Measurements from ENCODE around the gene RNF224.

The RNF224 gene

DNA sequence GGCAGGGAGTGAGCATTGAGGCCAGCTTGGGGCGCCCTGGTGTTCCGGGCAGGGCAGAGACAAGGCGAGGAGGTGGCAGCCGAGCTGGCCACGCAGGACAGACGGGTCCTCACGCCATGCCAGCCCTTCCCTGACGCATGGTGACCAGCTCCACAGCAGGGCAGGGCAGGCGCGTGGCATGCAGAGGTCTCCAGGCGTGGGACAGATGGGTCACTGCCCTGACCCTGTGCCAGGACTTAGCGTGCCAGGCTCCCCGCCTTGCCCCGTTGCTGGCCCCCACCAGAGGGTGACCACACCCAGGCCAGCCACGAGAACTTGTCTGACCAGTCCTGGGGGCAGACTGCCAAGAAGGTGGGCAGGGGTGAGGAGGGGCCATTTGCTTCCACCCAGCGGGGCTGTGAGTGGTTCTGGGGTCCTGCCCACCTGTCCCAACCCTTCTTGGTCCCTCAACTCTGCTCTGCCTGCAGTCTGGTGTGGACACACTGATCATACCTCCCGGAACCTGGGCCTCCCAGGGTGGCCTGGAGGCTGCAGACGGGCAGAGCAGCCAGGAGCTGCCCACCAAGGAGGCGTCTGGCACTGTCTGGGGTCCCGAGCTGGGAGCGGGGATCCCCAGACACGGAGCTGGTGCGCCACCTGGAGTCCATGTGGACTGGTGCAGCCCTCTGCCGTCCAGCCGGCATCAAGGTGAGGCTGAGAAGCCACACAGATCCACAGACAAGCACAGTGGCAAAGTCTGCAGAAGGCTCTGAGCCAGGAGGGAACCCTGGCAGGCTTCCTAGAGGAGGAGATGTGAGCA, at the start of gene RNF224:
TSS of gene RNF224 (plus strand) at position 449 of the 799 bp plus-strand sequence. CDS start 834 bp downstream, outside the sequence.
- peak; percentile 83 for DNase-seq (ENCODE audit: low spot score)

DNA sequence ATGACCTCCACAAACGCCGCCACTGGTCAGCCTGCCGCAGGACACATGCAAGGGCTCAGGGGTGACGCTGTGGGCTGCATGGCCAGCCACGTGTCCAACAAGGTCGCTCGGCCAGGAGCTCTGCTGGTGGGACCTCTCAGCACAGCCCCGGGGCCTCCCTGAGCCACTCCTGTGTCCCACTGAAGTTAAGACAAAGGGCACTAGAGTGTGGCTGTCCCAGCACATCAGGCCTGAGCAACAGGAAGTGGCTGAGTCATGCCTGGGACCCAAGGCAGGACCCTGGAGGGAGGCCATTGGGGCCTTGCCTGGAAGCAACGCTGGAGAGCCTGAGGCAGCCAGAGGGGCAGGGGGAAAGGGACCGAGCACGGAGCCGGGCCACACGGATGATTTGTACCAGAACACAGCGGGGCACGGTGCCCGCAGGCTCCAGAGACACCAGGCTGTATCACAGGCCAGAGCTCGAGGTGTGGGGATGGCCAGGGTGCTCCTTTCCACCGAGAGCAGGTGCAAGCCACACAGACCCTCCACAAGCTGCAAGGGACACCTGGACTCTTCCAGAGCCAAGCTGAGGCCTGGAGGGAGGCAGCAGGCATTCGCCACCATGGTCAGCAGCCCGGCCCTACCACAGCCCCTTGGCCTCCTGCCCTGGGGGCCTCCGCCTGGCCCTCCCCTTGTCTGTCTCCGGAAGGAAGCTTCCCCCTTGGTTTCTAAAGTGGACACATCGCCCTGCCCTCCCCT, 48.9 kb upstream of the RNF224 start:
- no peak for DNase-seq (ENCODE audit: low spot score)

DNA sequence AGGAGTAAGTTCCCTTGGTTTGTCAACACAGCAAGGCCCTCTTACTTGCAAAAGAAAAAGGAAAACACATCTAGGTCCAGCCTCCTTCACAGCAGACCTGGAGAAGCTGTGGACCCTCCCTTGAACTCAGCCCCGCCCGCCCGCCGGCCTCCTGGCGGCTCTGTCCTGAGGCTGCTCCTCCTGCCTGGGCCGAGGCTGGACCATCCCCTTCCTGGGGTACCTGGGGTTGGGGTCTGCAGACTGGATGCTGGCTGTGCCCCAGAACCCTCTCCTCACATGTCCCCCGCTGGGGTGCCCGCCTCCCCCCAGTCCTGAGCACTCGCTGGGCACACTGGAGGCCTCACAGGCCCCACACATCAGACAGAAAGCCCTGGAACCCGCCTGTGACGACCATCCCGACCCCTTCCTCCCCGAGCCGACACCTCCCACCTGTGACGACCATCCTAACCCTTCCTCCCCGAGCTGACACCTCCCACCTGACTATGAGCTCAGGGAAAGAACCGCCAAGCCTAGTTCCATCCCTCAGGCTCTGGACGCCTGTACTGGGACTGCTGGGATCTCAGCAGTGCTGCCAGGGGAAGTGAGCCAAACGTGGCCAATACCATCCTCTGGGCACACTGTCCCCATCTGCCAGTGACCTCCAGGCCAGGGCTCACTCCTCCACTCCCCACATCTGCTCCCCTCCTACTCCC, 48.2 kb upstream of the RNF224 start:
- DNase-seq (ENCODE audit: low spot score), result no peak

DNA sequence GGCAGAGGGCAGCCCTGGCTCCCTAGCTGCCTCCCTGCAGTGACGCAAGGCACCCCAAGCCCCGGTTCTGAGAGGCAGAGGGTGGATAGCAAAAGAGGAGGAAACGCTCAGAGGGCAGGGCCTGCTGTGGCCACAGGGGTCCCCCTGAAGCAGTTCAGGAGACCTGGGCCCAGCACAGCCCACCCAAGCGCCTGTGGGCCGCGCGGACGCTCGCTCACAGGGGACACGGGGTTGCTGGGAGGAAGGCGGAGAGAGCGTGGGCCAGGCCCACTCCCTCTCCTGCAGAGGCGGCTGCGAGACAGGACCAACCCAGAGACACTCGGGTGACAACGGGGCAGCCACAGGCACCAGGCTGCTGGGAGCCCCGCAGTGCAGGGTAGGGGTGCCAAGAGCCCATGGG, 47.5 kb upstream of the RNF224 start:
- no peak for DNase-seq (ENCODE audit: low spot score)

DNA sequence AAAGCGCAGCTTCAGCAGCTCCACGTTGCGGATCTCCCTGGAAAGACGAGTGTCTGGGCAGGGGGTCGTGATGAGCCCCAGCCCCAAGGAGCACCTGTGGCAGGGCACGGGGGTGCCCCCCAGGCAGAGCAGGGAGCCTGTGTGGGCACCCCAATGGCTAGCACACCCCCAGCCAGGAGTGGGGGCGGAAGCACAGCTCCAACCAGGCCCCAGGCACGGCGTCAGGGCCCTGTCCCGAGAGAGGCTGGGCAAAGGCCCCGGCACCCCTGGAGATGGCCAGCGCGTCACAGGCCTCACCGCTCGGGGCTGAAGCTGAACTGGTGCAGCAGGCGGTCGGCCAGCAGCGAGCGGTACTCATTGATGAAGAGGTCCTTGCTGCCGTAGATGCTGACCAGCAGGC, 46.8 kb upstream of the RNF224 start:
- no peak for DNase-seq (ENCODE audit: low spot score)

DNA sequence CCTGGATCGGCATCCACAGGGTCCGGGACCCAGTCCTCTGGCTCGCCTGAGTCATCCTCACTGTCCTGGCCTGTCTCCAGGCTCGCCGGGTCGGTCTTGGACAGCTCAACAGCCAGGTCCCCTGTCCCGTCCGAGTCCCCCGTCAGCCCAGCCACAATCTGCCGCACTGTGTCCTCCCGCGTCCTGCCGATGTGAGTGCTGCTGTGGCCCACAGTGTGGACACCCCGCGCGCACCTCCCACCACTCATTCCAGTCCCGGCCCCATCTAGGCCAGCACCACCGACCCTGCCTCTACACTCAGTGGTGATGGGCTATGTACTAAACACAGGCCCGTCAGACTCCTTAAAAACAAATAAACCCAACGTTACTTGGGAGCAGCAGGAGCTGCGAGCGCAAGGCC, 45.6 kb upstream of the RNF224 start:
- no peak for DNase-seq (ENCODE audit: low spot score)

DNA sequence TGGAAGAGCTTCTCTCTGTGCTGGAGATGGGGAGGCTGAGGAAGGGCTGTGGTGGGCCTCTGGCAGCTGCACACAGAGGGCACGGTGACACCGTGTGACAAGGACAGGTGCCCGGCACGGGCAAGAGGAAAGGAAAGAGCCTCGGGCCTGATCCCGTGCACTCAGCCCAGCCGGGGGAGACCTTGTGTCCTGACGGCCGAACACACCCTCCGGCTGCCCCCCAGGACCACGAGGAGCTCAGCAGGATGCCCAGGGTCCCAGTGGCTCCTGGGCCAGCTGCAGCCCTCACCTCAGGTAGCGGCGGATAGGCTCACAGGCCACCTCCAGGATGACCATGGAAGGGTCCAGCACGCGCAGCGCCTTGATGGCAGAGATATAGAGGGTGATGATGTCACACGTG, 44.5 kb upstream of the RNF224 start:
- DNase-seq (ENCODE audit: low spot score), result no peak

DNA sequence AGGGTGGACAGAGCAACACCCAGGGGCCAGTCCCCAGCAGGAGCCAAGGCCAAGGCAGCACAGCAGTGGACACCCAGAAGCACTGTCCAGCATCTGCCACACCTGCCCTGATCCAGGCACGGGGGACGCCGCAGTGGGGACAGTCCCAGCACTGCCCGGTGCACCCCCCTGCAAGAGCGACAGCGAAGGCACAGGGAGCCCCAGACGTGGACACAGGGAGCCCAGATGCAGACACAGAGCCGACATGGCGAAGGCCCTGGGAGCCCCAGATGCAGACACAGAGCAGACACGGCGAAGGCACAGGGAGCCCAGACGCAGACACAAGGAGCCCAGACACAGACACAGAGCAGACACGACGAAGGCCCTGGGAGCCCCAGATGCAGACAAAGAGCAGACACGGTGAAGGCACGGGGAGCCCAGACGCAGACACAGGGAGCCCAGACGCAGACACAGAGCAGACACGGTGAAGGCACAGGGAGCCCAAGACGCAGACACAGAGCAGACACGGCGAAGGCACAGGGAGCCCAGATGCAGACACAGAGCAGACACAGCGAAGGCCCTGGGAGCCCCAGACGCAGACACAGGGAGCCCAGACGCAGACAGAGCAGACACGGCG, 43.2 kb upstream of the RNF224 start:
- DNase-seq (ENCODE audit: low spot score), result no peak

DNA sequence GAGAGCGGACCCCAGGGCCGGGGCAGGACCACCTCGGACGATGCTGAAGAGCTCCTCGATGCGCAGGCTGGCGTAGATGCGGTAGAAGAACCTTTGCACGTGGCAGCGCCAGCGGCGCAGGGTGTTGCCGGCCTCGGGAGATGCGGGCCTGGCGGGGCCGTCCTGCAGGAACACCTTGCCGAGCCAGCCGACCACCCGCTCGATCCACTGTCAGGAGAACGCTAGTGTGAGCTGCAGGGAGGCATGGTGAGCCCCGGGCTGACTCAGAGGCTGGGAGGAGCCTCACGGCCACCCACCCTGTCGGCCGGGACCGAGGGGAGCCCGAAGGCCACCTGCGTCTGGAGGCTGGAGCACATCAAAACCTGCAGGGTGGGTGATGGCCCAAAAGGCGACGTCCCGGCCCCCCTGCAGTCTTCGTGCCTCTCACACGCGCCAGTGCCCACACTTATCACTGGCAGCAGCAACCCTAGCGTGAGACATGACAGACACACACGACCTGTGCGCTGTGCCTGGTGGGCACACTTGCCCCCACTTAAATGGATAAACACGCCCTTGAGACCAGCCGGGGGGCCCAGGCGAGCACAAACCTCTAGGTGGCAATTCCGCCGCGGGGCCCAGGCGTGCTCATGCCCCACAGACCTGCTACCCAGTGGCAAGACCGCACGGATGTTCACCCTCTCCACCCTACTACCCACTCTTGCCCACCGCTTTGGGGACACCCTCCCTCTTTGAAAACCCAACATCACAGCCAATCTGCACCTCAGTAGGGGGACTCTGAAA, 42.2 kb upstream of the RNF224 start:
- DNase-seq (ENCODE audit: low spot score), result no peak

DNA sequence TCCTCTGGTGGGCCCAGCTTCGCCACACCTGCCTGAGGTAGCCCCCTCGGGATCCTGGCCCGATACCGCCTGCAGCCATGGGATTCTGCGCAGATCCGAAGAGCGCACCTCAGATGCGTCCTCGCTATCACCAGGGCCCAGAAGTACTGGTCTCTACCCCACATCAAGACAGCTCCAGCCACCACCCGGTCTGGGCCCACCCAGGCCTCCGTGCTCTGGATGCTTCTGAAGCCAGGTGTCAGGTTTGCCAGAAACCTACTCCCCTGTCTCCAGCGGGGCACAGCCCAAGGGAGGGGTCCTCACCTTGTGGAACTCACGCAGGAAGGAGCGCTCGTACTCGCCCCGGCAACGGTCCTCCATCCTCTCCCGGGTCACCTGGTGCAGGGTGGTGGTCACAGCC, 41.4 kb upstream of the RNF224 start:
- no peak for DNase-seq (ENCODE audit: low spot score)

DNA sequence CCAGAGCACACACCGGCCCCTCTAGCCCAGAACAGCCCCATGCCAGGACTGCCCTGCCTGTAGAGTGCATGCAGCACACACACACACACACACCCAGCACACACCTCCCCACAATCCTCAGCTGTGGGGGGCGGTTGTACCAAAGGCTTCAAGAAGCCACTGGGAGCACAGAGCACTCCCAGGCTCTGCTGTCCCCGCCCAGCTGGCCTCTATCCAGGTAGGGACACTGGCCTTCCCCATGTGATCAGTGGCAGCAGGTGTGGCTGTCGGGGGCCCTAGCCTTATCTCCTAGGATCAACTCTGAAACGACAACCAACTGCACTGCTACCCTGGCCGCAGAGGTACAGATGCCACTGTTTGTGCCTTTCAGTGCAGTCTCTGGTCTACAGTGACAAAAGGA, 40.9 kb upstream of the RNF224 start:
- no peak for DNase-seq (ENCODE audit: low spot score)

DNA sequence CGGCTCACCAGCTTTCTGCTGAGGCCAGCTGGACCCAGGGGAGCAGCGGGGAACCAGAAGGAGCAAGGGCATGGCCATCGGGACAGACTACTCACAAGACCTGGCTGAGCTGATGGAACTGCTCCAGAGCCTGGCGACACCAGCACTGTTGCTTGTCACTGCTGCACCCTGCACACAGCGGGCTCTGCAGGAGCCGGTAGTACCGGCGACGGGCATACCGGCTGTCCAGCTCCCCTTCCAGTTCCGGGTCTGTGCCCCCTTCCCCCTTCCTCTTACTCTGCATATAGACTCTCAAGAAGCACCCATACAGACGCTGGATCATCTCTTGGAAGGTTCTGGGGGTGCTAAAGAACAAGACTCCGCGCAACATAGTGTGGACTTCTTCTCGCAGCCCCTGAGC, 39.9 kb upstream of the RNF224 start:
- no peak for DNase-seq (ENCODE audit: low spot score)

DNA sequence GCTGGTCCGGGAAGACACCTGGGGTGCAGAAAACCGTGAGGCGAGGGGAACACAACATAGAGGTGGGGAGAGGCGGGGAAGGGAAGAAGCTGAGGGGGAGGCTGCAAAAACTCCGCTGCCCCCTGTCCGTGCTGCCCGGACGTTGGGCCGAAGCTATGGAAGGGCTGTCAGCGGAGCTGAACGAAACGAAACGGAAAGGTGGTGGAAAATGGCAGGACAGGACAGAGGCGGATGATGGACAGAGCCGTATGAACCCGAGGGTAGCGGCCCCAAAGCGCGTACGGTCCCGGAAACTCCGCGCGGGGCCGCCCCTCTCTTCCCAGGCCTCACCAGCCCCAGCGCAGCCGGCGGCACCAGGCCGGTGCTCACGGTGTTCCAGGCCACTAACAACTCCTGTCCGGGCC, 39.2 kb upstream of the RNF224 start:
- DNase-seq (ENCODE audit: low spot score), result no peak

DNA sequence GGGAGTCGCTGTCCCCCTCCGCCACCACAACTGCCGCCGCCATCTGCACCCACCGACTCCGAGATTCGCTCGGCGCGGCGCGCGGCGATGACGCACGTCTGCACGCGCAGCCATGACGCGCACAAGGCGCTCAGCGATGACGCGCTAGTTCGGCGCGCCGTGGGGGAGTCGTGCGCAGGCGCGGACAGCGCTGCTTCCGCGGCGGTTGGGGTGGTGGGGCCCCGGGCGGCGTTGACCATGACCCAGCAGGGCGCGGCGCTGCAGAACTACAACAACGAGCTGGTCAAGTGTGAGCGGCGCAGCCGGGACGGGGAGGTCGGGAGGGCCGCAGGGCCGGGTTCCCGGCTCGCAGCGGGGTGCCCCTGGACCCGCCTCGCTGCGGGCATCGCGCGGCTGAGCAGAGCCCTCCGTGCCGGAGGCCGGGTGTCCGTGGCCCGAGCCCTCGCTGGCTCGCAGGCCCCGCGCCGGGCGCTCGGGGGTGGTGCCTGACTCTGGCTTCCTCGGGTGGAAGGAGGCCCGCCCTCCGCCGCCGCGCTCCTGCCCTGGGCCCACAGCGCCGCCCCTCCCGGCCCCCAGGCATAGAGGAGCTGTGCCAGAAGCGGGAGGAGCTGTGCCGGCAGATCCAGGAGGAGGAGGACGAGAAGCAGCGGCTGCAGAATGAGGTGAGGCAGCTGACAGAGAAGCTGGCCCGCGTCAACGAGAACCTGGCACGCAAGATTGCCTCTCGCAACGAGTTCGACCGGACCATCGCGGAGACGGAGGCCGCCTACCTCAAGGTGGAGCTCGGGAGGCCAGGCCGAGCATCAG, 38.6 kb upstream of the RNF224 start, which contains the start of the genes ANAPC2 and SSNA1:
TSS of gene ANAPC2 (minus strand) at position 71 of the 807 bp plus-strand sequence. CDS start at position 43, 28 bp downstream.
TSS of gene SSNA1 (plus strand) at position 187 of the 807 bp plus-strand sequence. CDS start at position 238, 51 bp downstream.
- peak; percentile 99 for DNase-seq (ENCODE audit: low spot score)

DNA sequence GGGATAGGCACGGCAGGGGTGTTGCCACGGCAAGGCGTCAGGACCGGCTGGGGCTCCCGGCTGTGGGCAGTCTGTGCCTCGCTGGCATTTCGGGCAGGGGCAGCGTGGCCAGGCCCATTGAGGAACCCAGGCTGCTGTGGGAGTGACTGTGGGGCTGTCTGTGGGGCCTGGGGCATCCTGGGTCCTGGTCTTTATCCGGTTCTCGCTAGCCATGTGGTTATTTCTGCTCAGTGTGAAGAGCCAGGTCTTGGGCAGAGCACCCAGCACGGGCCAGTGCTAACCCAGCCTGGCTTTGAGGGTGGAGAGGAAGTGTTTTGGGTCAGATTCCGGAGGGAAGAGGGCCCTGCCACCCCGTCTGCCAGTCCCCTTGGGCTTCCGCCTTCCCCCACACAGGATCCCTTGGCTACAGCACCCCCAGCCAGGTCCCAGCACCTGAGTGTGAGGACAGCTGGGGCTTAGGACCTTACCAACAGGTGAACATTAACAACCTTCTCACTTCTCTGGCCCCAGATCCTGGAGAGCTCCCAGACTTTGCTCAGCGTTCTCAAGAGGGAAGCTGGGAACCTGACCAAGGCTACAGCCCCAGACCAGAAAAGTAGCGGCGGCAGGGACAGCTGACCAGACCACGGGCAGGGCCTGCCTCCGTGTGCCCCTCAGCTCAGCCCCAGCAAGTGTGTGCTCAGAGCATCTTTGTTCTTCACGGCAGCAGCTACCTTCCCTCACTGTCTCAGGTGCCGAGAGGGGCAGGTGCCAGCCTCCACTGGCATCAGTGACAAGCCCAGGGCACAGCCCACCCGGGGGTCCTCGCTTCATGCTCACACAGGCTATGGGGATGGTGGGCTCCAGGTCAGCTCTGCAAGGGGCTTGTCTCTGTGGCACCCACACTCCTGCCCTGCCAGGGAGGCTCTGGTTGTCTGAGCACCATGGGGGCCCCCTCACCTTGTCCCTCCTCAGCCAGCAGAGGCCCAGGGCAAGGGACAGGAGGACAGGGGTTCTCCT, 37.7 kb upstream of the RNF224 start:
- DNase-seq (ENCODE audit: low spot score), result no peak

DNA sequence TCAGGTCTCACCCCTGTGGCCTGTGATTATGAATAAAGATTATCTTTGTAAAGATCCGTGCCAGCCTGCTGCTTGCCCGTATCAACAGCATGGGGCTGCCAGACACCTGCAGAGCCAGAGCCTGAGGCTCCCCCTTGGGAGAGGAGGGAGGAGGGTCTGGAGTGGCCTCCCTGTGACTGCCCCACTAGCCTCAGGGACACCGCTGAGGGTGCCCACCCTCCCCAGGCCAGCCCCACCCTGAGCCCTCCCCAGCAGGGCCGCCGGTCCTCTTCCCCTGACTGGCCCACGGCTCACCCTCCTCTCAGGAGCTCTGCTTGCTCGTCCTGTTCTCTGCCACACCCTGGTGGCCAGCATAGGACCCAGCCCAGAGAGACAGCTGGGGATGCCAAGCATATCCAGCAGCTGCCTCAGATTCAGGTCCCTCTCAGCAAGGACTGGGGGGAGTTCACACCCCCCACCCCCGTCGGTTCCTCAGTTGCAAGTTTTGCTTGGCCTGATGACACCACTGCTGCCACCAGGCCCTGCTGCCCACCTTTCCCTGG, 36.9 kb upstream of the RNF224 start:
- DNase-seq (ENCODE audit: low spot score), result no peak

DNA sequence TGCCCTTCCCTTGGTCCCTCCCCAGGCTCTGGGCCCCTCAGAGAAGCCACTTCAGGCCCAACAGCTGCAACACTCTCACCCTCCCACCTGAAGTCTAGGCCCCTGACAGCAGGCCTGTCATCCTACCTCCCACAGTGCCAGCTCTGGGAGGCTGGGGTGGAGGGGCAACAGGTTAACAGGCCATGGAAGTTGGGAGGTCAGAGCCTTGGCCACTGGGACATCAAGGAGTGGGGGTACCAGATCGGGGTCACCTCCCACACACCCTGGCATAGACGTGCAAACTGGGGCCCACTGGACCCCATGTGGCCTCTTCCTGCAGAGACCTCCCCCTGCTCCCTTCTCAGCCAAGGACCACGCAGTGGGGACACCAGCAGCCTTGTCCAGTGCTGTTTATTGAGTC, 36.1 kb upstream of the RNF224 start:
- no peak for DNase-seq (ENCODE audit: low spot score)

DNA sequence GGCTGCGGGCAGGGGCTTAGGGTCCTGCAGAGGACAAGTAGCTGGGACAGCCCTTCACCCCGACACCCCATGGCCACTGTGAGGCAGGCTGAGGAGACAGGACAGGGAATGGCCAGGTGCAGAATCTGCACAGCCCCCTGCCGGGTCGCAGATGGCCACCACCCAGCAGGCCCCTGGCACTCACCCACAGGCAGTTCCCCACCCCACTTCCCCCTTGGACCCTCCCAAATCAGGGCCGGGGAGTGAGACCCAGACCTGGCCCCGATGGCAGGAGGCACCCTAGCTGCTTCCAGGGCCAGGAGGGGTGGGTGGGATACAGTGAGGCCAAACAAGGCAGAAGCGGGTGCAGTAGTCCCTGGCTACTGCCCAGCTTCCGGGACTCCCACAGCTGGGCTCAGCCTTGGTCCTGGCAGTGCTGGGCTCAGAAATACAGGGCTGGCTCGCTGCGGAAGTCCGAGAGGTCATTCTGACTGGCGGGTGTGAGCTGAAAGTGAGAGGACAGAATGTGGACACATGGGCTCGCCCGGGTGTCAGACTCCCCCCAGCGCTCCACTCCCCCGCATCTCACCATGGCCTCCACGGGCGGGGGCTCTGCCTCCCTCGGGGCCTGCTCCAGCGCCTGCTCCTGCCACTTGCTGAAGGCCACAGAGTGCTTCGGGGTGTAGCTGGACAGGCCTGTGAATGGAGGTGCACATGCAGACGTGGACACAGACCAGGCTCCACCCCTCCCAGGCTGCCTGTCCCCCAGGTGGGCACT, 35.4 kb upstream of the RNF224 start:
- no peak for DNase-seq (ENCODE audit: low spot score)

All from GM03348 (cell line).